Measurements from ENCODE around the gene SMAD2.

DNA sequence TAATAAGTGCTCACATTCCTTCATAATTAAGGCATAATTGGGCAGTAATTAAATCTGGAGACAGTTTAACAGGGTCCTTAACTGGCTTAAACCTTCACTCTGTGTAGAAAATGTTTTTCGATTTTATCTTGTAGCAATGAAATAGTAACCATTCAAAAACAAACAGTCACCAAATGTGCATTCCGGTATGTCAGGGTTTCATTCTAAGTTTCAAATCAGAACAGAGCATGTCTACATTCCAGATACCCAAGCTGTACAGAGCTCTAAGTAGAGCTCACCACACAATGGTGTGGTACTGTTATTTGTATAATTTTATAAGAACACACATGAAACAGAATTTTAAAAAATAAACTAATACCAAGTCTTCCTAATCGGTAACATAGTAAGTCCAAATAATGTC lies 52.6 kb downstream of the SMAD2 start:
- TF ChIP-seq, protein P1, sequence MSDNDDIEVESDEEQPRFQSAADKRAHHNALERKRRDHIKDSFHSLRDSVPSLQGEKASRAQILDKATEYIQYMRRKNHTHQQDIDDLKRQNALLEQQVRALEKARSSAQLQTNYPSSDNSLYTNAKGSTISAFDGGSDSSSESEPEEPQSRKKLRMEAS (IDR thresholded peaks at IDR 0.05), result no peak
- TF ChIP-seq HDAC6 (IDR thresholded peaks at IDR 0.05; ENCODE audit: low read depth, low read length) (no peak), YY1 (IDR thresholded peaks at IDR 0.05; ENCODE audit: low read depth, low read length) (no peak), CREB1 (IDR thresholded peaks at IDR 0.05) (no peak), EGR1 (IDR thresholded peaks at IDR 0.05; ENCODE audit: borderline replicate concordance, low read depth, low read length) (no peak), EZH2 (IDR thresholded peaks at IDR 0.05; ENCODE audit: low read depth, low read length, severe bottlenecking) (no peak), CTBP2 (IDR thresholded peaks at IDR 0.05; ENCODE audit: borderline replicate concordance, insufficient read depth, insufficient read length, low read length) (no peak)
- TF ChIP-seq, protein P2, sequence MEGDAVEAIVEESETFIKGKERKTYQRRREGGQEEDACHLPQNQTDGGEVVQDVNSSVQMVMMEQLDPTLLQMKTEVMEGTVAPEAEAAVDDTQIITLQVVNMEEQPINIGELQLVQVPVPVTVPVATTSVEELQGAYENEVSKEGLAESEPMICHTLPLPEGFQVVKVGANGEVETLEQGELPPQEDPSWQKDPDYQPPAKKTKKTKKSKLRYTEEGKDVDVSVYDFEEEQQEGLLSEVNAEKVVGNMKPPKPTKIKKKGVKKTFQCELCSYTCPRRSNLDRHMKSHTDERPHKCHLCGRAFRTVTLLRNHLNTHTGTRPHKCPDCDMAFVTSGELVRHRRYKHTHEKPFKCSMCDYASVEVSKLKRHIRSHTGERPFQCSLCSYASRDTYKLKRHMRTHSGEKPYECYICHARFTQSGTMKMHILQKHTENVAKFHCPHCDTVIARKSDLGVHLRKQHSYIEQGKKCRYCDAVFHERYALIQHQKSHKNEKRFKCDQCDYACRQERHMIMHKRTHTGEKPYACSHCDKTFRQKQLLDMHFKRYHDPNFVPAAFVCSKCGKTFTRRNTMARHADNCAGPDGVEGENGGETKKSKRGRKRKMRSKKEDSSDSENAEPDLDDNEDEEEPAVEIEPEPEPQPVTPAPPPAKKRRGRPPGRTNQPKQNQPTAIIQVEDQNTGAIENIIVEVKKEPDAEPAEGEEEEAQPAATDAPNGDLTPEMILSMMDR (IDR thresholded peaks at IDR 0.05; ENCODE audit: control extremely low read depth in 1 of 3, insufficient read depth in 1 of 3, low read depth in 1 of 3, low read length in 3 of 3), result no peak
